Activated B cell treated with CpG ODN at 0.5 μM for 24 hours (primary cell): ENCODE measurements around the gene STUM. TPM values are rescaled to one million over a fixed set of nuclear protein-coding genes. Genes with fewer than 3 reads are reported as not detected.

Experiments used
- ATAC-seq: fragments of 200-7000 bp; cut with Tn5 transposase; one replicate; pipeline ENCODE4 v1.10.0; 2021; ENCODE audit warnings: low read depth, mild to moderate bottlenecking, moderate library complexity
- CTCF ChIA-PET: fragments of 350-600 bp; sonication (Branson Sonifier 250); formaldehyde crosslinking; loops from one replicate; lab custom pipeline; 2021; ENCODE audit warnings: antibody characterized with exemption; lab: Charles Lee
- POLR2A ChIA-PET: fragments of 350-600 bp; sonication (Branson Sonifier 250); formaldehyde crosslinking; loops from one replicate; lab custom pipeline; 2021; ENCODE audit warnings: antibody characterized with exemption; lab: Charles Lee
- DNase-seq: peaks from one replicate; pipeline ENCODE4 v3.0.0; 2022
- H3K27ac Mint-ChIP-seq: one replicate; pipeline ENCODE4 v1.8.0; 2020; ENCODE audit warnings: mixed read lengths
- H3K27me3 Mint-ChIP-seq: one replicate; pipeline ENCODE4 v1.8.0; 2021; ENCODE audit warnings: mixed read lengths
- H3K36me3 Mint-ChIP-seq: one replicate; pipeline ENCODE4 v1.8.0; 2021; ENCODE audit warnings: low read depth, mixed read lengths
- H3K4me1 Mint-ChIP-seq: one replicate; pipeline ENCODE4 v1.8.0; 2021; ENCODE audit warnings: mixed read lengths
- H3K4me3 Mint-ChIP-seq: one replicate; pipeline ENCODE4 v1.8.0; 2020; ENCODE audit warnings: mild to moderate bottlenecking, mixed read lengths
- H3K9me3 Mint-ChIP-seq: one replicate; pipeline ENCODE4 v1.8.0; 2020; ENCODE audit warnings: mixed read lengths
- CTCF ChIP-seq: fragments of 200-600 bp; IDR thresholded peaks from one replicate; pipeline ENCODE4 v1.8.0; 2022; ENCODE audit warnings: antibody characterized with exemption, mild to moderate bottlenecking
- intact Hi-C: fragments of 100-400 bp; cut with micrococcal nuclease; formaldehyde crosslinking; loops from one replicate; pipeline ENCODE4 v1.15.1; 2024
- total RNA-seq: library from RNA; stranded (reverse); gene quantifications from 2 replicates; pipeline ENCODE4 v1.2.3, GENCODE V29; 2022

STUM gene
- total RNA-seq, 1 donor from 2014 or later: 0.33 TPM

DNA sequence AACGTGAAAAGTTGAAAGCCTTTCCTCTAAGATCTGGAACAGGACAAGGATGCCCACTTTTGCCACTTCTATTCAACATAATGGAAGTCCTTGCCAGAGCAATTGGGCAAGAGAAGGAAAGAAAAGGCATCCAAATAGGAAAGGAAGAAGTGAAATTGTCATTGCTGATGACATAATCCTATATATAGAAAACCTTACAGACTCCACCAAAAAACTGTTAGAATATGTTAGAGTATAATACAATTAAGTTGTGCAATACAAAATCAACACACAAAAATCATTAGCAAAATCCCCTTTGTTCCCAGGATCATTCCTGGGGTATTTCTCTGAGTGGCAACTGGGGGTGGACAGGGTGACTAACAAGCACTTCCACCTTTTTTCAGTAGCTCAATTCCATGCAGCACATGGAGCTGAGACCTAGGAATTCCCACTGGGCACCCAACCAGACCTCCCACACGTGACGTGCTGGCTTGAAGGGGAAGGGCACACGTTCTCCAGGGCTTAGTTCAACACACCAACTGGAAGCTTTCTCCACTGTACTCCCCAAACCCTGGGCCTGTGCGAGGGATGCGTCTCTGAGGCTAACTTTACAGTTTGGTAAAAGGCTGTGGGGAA, 9.6 kb downstream of the STUM start:
- no peaks in the 10 kb centered on the region for H3K4me1 Mint-ChIP-seq
- no peak overlapping the region for H3K27ac Mint-ChIP-seq
- ATAC-seq: no peak

DNA sequence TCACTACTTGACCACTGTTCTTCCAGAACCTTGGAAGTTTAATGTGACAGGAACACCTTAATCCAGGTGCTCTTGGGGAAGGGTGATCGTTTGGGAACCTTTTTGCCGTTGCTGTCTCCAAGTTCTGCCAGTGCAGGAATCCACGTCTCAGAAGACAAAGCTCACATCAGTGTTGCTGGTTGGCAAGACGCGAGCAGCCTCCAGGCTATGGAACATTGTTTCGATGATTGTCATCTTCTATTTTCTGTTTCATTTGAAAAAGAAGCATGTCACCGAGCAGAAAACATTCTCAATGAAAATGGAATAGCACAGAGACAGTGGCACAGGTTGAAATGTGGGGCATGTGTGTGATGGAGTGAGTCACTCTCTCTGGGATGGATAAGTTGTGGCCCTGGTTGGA, 11.7 kb downstream of the STUM start:
- DNase-seq: no peak
- Mint-ChIP-seq H3K4me3 (no peak overlapping the region), H3K4me1 (no peaks in the 10 kb centered on the region), H3K27ac (no peak overlapping the region), H3K36me3 (no peaks in the 10 kb centered on the region), H3K9me3 (no peaks in the 10 kb centered on the region), H3K27me3 (peaks cover 2% of the 10 kb centered on the region)
- ATAC-seq: no peak
- ChIA-PET CTCF (interaction anchor here (0.7 kb wide), 1 partner anchor 532 kb away, joined by 4 read pairs; no protein-coding TSS in a partner anchor), POLR2A (no interaction called here)
- intact Hi-C loops: no loop called here
- TF ChIP-seq CTCF: no peak

More for the DNA sequence above, 9.6 kb downstream of the STUM start:
- no peak for TF ChIP-seq CTCF
- intact Hi-C loops: no loop called here
- POLR2A ChIA-PET: no interaction called here
- Mint-ChIP-seq H3K36me3 (no peaks in the 10 kb centered on the region), H3K4me3 (no peak overlapping the region), H3K9me3 (no peaks in the 10 kb centered on the region), H3K27me3 (peaks cover 9% of the 10 kb centered on the region)
- DNase-seq: no peak
- CTCF ChIA-PET: interaction anchor here (2.9 kb wide), 1 partner anchor 11 kb away, joined by 7 read pairs; no protein-coding TSS in a partner anchor

DNA sequence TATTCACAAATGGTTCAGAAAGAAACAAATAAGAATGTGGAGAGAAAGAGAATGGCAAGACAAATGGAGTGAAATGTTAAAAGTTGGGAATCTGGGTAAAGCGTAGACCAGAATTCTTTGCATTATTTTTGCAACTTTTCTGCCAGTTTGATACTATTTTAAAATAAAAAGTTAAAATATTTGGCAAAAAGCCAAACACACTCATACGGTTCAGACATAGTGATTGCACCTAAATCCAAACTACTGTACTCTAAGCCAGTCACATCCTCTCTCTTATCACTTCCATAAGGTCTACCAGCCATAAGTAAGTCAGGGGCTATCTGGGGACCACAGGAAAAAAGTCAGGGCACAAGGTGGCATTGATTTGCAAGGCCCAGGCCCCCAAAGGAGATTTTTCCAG, 14.4 kb downstream of the STUM start:
- Mint-ChIP-seq H3K9me3 (no peaks in the 10 kb centered on the region), H3K4me1 (no peaks in the 10 kb centered on the region), H3K27me3 (no peaks in the 10 kb centered on the region), H3K36me3 (no peaks in the 10 kb centered on the region), H3K27ac (no peak overlapping the region), H3K4me3 (no peak overlapping the region)
- POLR2A ChIA-PET: no interaction called here
- CTCF ChIA-PET: no interaction called here
- ATAC-seq: no peak
- no peak for TF ChIP-seq CTCF
- intact Hi-C loops: no loop called here
- no peak for DNase-seq

DNA sequence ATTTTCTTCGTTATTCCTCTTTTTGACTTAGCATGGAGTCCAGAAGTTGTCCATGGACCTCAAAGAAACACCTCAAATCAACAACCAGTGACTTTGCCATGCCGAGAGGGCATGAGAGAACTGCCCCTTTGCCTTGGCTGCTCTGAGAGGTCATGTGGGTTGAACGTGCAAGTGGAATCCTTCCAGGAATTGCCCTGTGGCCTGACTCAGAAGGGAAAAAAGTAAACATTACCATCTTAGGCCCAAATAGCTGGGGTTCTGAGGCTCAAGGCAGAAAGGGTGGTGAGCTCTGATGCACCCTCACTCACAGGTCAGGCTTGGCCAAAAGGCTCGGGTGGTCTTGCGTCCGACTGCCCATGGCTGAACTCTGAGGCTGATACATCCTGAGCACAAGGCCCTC, 15.1 kb downstream of the STUM start:
- ChIA-PET CTCF (no interaction called here), POLR2A (no interaction called here)
- no peaks in the 10 kb centered on the region for H3K9me3 Mint-ChIP-seq
- DNase-seq (no peak), ATAC-seq (no peak)
- H3K27me3 Mint-ChIP-seq: no peaks in the 10 kb centered on the region
- H3K36me3 Mint-ChIP-seq: no peaks in the 10 kb centered on the region
- no peaks in the 10 kb centered on the region for H3K4me1 Mint-ChIP-seq
- no peak overlapping the region for H3K4me3 Mint-ChIP-seq
- no peak overlapping the region for H3K27ac Mint-ChIP-seq
- no peak for TF ChIP-seq CTCF
- intact Hi-C loops: no loop called here

GRCh38 chr1:226565476-226565875, 16.9 kb downstream of the STUM start:
- Mint-ChIP-seq H3K9me3 (no peaks in the 10 kb centered on the region), H3K4me3 (no peak overlapping the region), H3K4me1 (peaks cover 14% of the 10 kb centered on the region), H3K27me3 (no peaks in the 10 kb centered on the region), H3K27ac (no peak overlapping the region), H3K36me3 (no peaks in the 10 kb centered on the region)
- TF ChIP-seq CTCF: no peak
- ATAC-seq (no peak), DNase-seq (no peak)
- ChIA-PET POLR2A (no interaction called here), CTCF (no interaction called here)
- intact Hi-C loops: no loop called here
